Measurements from ENCODE around the gene GPM6B.

GPM6B gene

DNA sequence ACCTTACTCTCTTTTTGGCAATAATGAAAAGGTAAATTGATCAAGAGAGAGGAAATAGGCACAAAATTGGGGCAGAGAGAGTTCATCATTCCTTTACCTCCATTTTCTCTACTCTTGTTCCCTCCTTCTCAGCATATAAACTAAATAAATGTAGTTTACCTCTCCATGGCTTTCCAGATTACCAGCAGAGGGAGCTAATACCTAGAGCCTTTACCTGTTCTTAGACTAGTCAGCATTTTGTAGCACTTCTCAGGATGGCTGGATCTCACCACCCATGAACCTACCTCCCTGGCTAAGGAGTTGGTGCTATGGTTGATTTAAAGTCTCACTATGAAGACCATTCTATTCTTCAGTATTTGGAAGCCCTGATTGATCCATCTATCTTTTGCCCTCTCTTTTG lies 66.7 kb downstream of the GPM6B start:
- no peak overlapping the region for H3K27ac ChIP-seq
- H3K4me3 ChIP-seq: no peak overlapping the region
- no peak for DNase-seq (ENCODE audit: low spot score)
- TF ChIP-seq CTCF (IDR thresholded peaks at IDR 0.05): peak; percentile 40

GRCh38 chrX:13748486-13748885 lies 68.4 kb downstream of the GPM6B start:
- TF ChIP-seq CTCF (IDR thresholded peaks at IDR 0.05): no peak
- Histone ChIP-seq H3K27ac (no peak overlapping the region), H3K4me3 (no peak overlapping the region)

DNA sequence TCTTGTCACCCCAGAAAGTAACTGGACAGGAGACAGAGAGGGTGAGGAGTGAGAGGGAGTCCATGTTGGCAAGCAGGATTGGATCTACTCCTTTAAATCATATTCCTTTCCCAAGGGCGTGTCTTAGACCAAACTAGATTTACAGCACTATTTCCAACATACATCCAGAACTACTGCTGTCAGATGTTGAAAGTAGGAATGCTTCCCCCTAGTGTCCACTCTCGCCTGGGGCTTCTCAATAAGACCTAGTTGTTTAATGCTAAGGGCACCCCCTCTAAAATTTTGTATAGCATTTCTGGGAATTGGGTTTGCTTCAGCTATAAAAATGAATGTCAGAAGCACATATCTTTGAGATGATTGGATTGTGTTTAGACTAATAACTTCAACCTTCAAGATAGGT lies 69.1 kb downstream of the GPM6B start:
- Histone ChIP-seq H3K27ac (no peak overlapping the region), H3K4me3 (no peak overlapping the region)
- no peak for TF ChIP-seq CTCF (IDR thresholded peaks at IDR 0.05)
- DNase-seq (ENCODE audit: low spot score): no peak

More at GRCh38 chrX:13748486-13748885, 68.4 kb downstream of the GPM6B start:
- DNase-seq (ENCODE audit: low spot score): no peak

- Histone ChIP-seq H3K27ac (no peak overlapping the region), H3K4me3 (no peak overlapping the region)
- no peak for DNase-seq (ENCODE audit: low spot score)
- no peak for TF ChIP-seq CTCF (IDR thresholded peaks at IDR 0.05)
These were observed 74.3 kb downstream of the GPM6B start for GRCh38 chrX:13742397-13743176.

- DNase-seq (ENCODE audit: low spot score): no peak
- Histone ChIP-seq H3K4me3 (no peak overlapping the region), H3K27ac (no peak overlapping the region)
- no peak for TF ChIP-seq CTCF (IDR thresholded peaks at IDR 0.05)
These were observed 75.2 kb downstream of the GPM6B start for GRCh38 chrX:13741695-13742094.

- Histone ChIP-seq H3K27ac (peak within 1 kb of the TSS; percentile 79 to 93), H3K4me3 (peak within 1 kb of the TSS; percentile 90)
- no peak for TF ChIP-seq CTCF (IDR thresholded peaks at IDR 0.05)
- peak; percentile 95 for DNase-seq (ENCODE audit: low spot score)
These were observed 82.4 kb downstream of the GPM6B start, which contains the start of the genes OFD1 and TRAPPC2 for GRCh38 chrX:13734278-13735172. OFD1 (plus strand) TSS chrX:13734748; CDS start chrX:13735072, 324 bp downstream. TRAPPC2 (minus strand) TSS chrX:13734620; CDS start chrX:13719963, 14,657 bp downstream.
